ENCODE measurements around the gene C11orf97.
A peak's percentile ranks its signal among the peaks of the same experiment; 100 is the strongest.
"Not testable (repeated sequence)": the region's sequence is repeated elsewhere in the genome, so short reads cannot be mapped to it uniquely, and the experiment has no call there.

The C11orf97 gene, protein sequence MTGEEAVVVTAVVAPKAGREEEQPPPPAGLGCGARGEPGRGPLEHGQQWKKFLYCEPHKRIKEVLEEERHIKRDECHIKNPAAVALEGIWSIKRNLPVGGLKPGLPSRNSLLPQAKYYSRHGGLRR

GRCh38 chr11:94511932-94512781, at the start of gene C11orf97:
C11orf97 (plus strand) TSS chr11:94512461; CDS start chr11:94512529, 68 bp downstream.
- peak; percentile 49 for DNase-seq

DNA sequence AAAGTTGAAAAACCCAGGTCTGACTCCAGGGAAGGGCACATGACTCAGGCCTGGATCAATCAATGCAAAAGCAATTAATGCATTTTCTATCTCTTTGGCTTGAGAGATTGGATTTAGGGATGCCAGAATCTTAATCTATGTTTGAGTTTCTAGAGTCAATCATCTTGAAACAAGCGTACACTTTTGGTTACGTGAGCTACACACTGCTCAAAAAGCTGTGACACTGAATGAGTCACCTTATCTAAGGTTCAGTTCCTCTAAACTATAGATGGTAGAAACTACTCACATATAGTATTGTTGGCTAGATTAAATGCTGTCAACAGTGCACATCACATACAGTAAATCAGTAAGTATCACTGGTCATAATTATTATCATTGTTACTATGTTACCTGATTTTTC, 42.8 kb upstream of the C11orf97 start:
- no peak for DNase-seq

DNA sequence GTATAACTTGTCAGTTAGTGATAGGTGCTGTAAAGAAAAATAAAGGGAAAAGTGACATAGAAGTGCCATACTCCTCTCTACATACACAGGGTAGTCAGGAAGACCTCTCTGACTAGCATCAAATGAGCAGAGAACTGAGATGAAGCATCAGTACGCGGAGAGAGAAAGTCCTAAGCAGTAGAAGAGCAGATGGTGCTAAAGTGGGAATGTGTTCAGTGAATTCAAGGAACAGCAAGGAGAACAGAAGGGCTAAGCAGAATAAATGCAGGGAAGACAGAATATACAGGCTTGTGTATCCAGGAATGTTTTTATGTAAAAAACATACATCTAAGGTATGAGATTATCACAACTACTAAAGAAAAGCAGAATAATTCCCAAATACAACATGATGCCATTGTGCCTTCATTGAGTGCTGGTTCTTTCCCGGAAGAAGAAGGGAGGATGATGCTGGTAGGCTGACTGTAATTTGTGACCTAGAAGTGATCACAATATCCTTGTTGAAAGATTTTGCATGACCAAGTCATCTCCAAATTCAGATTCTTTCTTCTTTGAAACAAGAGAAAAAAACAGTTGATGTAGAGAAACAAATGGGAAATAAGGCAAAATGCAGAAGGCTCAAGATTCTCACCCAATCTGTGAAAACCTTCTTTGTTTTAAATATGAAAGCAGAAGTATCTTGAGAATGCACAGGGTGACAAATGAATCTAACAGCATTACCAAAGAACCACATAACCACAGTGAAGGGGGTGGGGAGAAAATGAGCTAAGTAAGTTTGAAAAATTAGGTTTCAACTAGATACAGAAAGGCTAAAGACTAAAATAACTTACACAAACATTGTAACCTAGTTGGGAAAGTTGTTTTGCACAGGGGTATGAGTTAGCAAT, 39.1 kb upstream of the C11orf97 start:
- no peak for DNase-seq

GRCh38 chr11:94477624-94478023, 34.6 kb upstream of the C11orf97 start:
- DNase-seq: no peak

DNA sequence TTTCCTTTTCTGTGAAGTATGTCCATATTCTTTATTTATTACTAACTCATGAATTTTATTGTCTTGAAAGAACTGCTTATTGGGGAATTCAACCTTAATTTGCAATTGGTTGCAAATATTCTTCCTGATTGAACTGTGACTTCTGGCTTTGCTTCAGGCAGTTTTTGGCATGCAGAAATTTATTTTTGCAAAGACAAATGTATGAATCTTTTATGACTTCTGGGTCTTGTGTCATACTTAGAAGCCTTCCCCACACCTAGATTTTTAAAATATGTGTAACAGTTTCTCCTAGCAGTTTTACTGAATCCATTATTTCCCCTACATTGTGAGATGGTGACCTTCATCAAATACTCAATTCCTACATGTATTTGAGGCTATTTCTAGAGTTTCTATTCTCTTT, 30.9 kb upstream of the C11orf97 start:
- no peak for DNase-seq

GRCh38 chr11:94486068-94486467, 26.2 kb upstream of the C11orf97 start:
- no peak for DNase-seq

- peak; percentile 97 for DNase-seq
These were observed 18.8 kb upstream of the C11orf97 start, which contains the start of the genes ANKRD49 and MRE11 for GRCh38 chr11:94493281-94494125. ANKRD49 (plus strand) TSS chr11:94493984; CDS start chr11:94496694, 2,710 bp downstream. MRE11 (minus strand) TSS chr11:94493844; CDS start chr11:94492801, 1,043 bp downstream.

- peak; percentile 79 for DNase-seq
These were observed 18.1 kb upstream of the C11orf97 start for GRCh38 chr11:94494126-94494680.

GRCh38 chr11:94500181-94500580, 12.1 kb upstream of the C11orf97 start:
- DNase-seq: no peak

DNA sequence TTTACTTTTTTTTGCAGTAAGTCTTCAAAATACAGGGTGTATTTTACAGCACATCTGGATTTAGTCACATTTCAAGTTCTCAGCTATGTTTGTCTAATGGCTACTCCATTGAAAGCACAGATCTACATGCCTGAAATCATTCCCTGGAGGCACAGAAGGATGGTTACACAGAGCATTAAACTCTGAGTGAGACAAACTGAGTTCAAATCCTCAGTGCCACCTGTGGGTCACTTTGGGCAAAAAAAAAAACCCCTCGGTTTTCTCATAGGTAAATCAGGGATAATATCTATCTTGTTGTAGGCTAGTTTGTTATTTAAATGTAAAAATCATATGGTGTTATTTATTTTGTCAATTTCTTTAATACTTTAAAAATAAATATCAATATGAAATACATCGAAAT, 10.7 kb upstream of the C11orf97 start:
- DNase-seq: no peak

- peak; percentile 56 for DNase-seq
These were observed 7.5 kb upstream of the C11orf97 start for GRCh38 chr11:94504689-94505293.

DNA sequence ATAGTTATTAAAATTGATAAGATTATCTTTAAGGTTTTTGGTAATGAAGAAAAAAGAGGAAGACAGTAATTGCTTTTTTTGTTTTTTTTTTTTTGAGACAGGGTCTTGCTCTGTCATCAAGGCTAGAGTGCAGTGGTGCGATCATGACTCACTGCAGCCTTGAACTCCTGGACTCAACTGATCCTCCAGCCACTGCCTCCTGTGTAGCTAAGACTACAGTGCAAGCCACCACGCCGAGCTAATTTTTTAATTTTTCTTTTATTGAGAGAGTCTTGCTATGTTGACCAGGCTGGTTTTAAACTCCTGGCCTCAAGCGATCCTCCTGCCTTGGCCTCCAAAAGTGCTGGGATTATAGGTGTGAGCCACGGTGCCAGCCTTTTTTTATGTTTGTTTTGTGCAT, 5.7 kb upstream of the C11orf97 start:
- not testable (repeated sequence) for DNase-seq

DNA sequence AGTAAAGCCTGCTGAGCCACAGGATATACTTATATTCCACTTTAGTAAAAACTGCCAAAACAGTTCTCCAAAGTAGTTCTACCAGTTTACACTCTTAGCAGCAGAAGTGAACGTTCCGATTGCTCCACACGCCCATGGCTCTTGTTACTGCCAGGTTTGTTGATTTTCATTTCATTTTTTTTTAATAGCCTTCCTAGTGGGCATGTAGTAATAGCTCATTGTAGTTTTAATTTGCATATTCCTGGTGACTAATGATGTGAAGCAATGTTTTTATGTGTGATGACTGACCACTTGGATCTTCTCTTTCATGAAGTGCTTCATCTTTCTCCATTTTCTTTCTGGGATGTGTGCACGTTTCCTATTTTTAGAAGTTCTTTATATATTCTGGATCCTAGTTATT, 4.8 kb upstream of the C11orf97 start:
- peak; percentile 15 for DNase-seq

GRCh38 chr11:94513091-94513490, 830 bp downstream of the C11orf97 start:
- DNase-seq: peak; percentile 72

DNA sequence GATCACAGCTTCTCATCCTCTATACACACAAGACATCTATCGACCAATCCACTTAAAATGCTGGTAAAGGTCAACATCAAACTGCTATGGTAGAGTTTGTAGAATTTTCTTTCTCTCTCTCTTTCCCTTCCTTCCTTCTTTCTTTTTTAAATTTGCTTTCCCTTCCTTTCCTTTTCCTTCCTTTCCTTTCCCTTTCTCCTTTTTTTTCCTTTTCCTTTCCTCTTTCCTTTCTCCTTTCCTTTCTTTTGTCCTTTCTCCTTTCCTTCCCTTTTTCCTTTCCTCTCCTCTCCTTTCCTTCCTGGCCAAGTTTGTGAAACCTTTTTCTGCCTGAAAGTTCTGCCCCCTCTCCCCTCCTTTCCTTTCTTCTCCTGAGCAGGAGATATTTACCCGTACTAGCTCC, 3.1 kb downstream of the C11orf97 start:
- DNase-seq: no peak

DNA sequence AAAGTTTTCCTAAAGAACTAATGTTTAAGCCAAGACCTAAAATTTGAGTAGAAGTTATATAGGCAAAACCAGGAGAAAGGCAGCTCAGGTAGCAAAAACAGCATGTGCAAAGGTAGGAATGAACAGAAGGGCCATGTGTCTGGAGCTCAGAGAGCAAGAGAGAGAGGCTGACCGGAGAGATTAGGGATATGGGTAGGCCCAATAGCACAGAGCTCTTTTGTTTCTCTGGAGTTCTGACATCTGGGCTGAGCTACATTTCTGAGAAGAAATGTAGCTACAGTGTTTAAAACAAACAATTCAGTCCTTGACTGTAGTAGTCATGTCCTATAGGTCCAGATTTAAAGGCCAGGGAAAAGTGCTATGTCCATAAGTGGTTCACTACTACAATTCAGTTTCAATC, 4.5 kb downstream of the C11orf97 start:
- DNase-seq: no peak

DNA sequence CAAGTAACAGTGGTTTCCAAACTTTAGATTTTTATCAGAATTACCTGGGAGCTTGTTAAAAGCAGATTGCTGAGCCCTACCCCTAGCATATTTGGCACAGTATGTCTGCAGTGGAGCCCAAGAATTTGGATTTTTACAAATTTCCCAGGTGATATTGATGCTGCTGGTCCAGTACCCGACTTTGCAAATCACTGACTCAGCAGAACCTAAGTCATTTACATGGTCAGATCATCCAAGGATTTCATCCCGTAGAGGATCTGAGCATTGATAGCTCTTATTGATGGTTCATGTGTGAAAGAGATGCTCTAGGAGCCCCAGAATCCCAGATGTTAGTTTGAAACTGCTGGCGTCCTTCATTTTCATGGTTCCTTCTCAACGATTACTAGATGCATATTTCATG, 6.0 kb downstream of the C11orf97 start:
- no peak for DNase-seq

DNA sequence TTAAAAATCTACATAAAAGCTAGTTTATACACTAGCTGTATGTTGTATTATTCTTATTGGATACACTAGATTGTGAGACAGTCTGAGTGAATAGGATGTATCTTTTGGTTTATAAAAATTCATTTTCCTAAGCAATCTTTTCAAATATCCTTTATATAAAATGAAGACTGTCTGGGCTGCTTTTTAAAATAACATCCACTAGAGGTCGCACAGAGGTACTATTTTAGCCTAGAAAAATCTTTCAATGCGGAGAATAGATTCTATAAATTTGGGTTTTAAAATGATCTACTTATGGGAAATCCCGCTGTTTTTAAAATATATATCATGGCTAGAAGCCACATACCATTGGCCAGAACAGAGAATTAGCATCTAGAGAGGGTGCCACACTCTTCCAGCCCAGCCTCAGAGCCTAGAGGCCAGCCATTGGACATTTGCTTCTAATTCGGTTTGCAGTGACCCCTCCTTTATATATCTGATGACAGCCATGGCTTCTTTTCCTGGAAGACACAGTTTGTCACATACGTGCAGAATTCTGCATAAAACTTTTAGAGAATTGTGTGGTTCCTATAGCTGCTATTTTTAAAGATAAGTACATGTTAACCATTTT, 7.3 kb downstream of the C11orf97 start:
- peak; percentile 23 for DNase-seq

DNA sequence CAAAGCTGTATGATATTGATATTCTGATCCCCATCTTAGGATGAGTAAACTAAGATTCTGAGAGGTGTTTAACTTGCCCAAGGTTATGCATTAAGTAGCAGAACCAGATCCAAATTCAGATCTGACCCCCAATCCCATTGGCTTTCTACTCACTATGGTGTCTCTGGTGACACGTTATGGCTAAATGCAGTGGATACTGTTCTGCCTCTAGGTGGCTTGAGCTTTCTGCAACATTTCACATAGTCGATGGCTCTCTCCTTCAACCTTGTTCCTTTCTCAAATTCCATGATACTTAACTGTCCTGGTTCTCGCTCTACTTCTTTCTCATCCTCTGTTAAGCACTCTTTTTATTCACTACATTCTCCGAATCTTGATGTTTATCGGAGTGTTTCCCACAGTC, 9.4 kb downstream of the C11orf97 start:
- peak; percentile 25 for DNase-seq

DNA sequence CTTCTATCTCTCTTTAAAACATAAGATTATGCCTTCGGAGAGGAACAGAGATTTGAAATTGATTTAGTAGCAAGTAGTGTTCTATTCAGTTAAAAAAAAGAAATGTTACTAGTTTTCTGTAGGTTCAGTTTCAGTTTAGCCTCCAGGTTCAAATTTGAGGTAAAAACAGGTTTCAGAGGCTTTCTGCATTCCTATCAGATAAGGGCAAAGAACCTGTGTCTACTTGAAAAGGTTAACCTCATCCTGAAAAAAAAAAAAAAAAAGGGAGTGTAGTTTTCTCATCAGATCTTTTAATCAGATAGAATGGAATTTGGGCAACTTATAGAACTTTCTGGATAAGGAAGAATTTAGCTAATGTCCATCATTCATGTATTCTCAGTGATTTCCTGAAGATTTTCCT, 12.1 kb downstream of the C11orf97 start:
- no peak for DNase-seq

Data from NCI-H526 treated with DMSO at 0.1 percent for 48 hours (cell line).